Measurements from ENCODE around the gene ANO6. TPM values are rescaled to one million over a fixed set of nuclear protein-coding genes. Genes with fewer than 3 reads are reported as not detected.

Gene ANO6
- total RNA-seq, 2 experiments from 2014 or later, result 23.1 to 24.4 TPM

DNA sequence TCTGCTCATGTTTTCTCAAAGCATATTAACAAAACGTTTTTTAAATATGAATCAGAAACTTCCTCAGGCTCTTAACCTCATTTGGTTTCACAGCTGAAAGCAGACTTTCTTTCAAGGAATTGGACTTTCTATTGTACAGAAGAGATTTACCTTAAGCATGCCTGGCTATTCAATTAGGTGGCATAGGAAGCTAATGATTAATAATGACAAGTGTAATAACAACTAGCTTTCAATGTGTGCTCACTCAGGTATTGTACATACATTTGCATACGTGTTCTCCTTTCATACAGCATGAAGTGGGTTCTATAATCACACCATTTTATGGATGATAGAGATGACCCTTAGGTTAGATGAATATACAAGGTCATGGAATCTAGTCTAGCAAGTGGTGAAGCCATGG is 115.7 kb downstream of the ANO6 start:
- Mint-ChIP-seq H3K4me3 (no peak overlapping the region), H3K9me3 (peaks cover 1% of the 10 kb centered on the region), H3K27me3 (no peaks in the 10 kb centered on the region), H3K36me3 (peaks cover 14% of the 10 kb centered on the region), H3K4me1 (peaks cover 6% of the 10 kb centered on the region), H3K27ac (no peak overlapping the region)
- no peak for DNase-seq
- no peak for ATAC-seq (ENCODE audit: low read depth)
- POLR2A ChIA-PET, result no interaction called here

DNA sequence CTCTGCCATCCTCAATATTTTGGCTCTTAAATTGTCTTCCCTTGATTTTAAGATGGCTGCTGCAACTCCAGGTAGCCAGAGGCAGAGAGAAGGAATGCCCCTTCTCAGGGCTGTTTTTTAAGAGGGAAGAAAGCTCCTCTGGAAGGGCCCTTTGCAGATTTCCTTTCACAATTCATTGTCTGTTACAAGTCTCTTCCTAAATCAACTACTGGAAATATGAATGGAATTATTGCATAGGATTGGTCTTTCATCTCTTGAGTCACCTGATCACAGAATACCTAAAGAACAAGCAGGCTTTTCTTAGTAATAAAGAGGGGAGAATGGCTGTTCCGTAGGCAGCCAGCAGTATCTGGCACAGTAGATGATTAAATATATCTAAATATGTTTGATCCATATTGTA is 118.5 kb downstream of the ANO6 start:
- Mint-ChIP-seq H3K4me3 (no peak overlapping the region), H3K36me3 (peaks cover 15% of the 10 kb centered on the region), H3K27me3 (no peaks in the 10 kb centered on the region), H3K9me3 (peaks cover 1% of the 10 kb centered on the region), H3K4me1 (no peaks in the 10 kb centered on the region), H3K27ac (no peak overlapping the region)
- DNase-seq (no peak), ATAC-seq (ENCODE audit: low read depth) (no peak)
- POLR2A ChIA-PET, result no interaction called here

GRCh38 chr12:45336331-45336730 is 120.4 kb downstream of the ANO6 start:
- H3K9me3 Mint-ChIP-seq, result peaks cover 1% of the 10 kb centered on the region
- POLR2A ChIA-PET, result no interaction called here
- H3K27me3 Mint-ChIP-seq, result no peaks in the 10 kb centered on the region

GRCh38 chr12:45336762-45337596 is 121.1 kb downstream of the ANO6 start:
- POLR2A ChIA-PET, result no interaction called here
- no peak for DNase-seq
- no peak overlapping the region for H3K4me3 Mint-ChIP-seq

More at GRCh38 chr12:45336331-45336730, 120.4 kb downstream of the ANO6 start:
- DNase-seq, result no peak
- no peak for ATAC-seq (ENCODE audit: low read depth)
- H3K4me1 Mint-ChIP-seq, result no peaks in the 10 kb centered on the region
- H3K4me3 Mint-ChIP-seq, result no peak overlapping the region
- no peak overlapping the region for H3K27ac Mint-ChIP-seq
- peaks cover 16% of the 10 kb centered on the region for H3K36me3 Mint-ChIP-seq

DNA sequence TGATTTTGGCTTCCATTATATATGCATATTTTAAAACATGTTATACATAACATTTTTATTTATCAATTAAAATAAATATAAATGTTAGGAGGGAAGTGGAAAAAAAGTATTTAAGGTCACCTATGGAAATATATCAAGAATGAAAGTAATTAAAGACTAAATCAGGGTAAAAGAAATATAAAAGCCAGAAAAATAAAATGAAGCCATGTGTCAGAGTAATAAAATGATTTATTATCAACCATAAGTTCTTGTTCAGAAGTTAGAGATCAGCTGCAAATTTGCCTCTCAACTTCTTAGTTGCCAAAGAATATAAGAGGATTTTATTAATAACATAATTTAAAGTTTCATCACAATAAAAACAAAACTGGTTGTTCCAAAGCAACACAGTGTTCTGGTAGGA is 121.9 kb downstream of the ANO6 start:
- no peak for DNase-seq
- Mint-ChIP-seq H3K27ac (no peak overlapping the region), H3K27me3 (no peaks in the 10 kb centered on the region), H3K4me1 (no peaks in the 10 kb centered on the region), H3K9me3 (peaks cover 1% of the 10 kb centered on the region), H3K4me3 (no peak overlapping the region), H3K36me3 (peaks cover 9% of the 10 kb centered on the region)
- POLR2A ChIA-PET, result no interaction called here
- no peak for ATAC-seq (ENCODE audit: low read depth)

More at GRCh38 chr12:45336762-45337596, 121.1 kb downstream of the ANO6 start:
- peaks cover 1% of the 10 kb centered on the region for H3K9me3 Mint-ChIP-seq
- H3K4me1 Mint-ChIP-seq, result no peaks in the 10 kb centered on the region
- no peak overlapping the region for H3K27ac Mint-ChIP-seq
- no peak for ATAC-seq (ENCODE audit: low read depth)
- no peaks in the 10 kb centered on the region for H3K27me3 Mint-ChIP-seq
- H3K36me3 Mint-ChIP-seq, result peaks cover 16% of the 10 kb centered on the region

DNA sequence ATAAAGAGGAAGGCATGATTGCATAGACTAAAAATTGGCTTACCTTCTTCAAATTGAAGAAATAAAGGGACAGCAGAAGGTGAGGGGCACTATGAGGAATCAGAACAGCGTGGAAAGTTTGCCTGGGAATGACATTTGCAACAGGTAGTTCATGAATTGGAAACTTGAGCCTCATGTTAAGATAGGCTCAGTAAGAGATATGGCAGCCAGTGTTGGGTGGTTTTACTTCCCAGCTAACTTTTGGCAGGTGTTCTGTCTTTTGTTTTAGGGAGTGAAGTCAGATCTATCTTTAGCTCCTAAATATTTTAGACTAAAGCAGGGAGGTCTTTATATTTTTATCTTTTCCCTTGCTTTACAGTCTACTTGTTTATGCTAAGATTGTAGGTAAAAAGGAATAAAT is 122.4 kb downstream of the ANO6 start:
- no peak overlapping the region for H3K27ac Mint-ChIP-seq
- ATAC-seq (ENCODE audit: low read depth), result no peak

DNA sequence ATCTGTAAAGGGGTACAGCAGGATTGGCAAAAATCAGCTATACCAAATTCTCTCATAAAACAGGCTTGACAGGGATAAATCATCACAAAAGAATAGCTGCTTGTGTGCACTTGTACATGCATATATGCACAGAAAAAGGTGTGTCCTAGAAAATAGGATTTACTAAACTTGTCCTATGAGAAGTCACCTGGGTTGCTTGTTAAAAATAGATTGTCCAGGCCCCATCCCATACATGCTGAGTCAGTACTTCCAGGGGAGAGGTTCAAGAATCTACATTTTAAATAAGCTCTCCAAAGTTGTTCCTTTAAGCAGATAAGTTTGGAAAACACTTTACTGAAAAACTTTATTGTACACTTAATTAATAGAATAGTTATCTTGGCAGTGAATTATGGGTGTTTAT is 123.1 kb downstream of the ANO6 start:
- DNase-seq (no peak), ATAC-seq (ENCODE audit: low read depth) (no peak)
- peaks cover 1% of the 10 kb centered on the region for H3K9me3 Mint-ChIP-seq
- POLR2A ChIA-PET, result no interaction called here
- no peaks in the 10 kb centered on the region for H3K27me3 Mint-ChIP-seq
- peaks cover 13% of the 10 kb centered on the region for H3K36me3 Mint-ChIP-seq
- no peak overlapping the region for H3K27ac Mint-ChIP-seq
- H3K4me3 Mint-ChIP-seq, result no peak overlapping the region
- no peaks in the 10 kb centered on the region for H3K4me1 Mint-ChIP-seq

More for the DNA sequence above, 122.4 kb downstream of the ANO6 start:
- peaks cover 11% of the 10 kb centered on the region for H3K36me3 Mint-ChIP-seq
- H3K27me3 Mint-ChIP-seq, result no peaks in the 10 kb centered on the region
- no peak overlapping the region for H3K4me3 Mint-ChIP-seq
- no peaks in the 10 kb centered on the region for H3K4me1 Mint-ChIP-seq
- H3K9me3 Mint-ChIP-seq, result peaks cover 1% of the 10 kb centered on the region
- no peak for DNase-seq
- POLR2A ChIA-PET, result no interaction called here

- H3K4me3 Mint-ChIP-seq, result no peak overlapping the region
- no peaks in the 10 kb centered on the region for H3K4me1 Mint-ChIP-seq
- DNase-seq, result no peak
- peaks cover 18% of the 10 kb centered on the region for H3K36me3 Mint-ChIP-seq
- H3K27ac Mint-ChIP-seq, result no peak overlapping the region
- ATAC-seq (ENCODE audit: low read depth), result no peak
- H3K27me3 Mint-ChIP-seq, result no peaks in the 10 kb centered on the region
- H3K9me3 Mint-ChIP-seq, result no peaks in the 10 kb centered on the region
- POLR2A ChIA-PET, result no interaction called here
These were observed 126.3 kb downstream of the ANO6 start for GRCh38 chr12:45342171-45342570.

DNA sequence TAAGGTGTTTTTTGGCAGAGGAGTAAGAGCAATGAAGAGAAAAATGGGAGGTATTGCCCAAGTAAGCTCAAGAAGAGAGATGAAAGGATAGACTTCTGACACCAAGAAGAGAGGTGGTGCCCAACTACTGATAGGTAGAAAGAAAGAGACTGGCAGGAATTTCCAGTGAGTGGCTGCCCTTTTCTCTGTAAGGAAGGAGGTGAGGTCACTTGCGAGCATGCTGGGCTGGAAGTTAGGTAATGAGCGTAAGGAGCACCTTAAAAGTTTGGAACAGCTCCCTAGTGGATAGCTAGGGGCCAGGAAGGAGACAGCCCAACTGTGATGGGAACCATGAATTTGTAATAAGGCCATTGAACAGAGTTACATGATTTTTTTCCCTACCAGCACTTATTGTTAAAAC is 127.0 kb downstream of the ANO6 start:
- ATAC-seq (ENCODE audit: low read depth) (no peak), DNase-seq (no peak)
- POLR2A ChIA-PET, result no interaction called here
- Mint-ChIP-seq H3K27me3 (no peaks in the 10 kb centered on the region), H3K4me1 (no peaks in the 10 kb centered on the region), H3K27ac (no peak overlapping the region), H3K36me3 (peaks cover 18% of the 10 kb centered on the region), H3K4me3 (no peak overlapping the region), H3K9me3 (no peaks in the 10 kb centered on the region)

DNA sequence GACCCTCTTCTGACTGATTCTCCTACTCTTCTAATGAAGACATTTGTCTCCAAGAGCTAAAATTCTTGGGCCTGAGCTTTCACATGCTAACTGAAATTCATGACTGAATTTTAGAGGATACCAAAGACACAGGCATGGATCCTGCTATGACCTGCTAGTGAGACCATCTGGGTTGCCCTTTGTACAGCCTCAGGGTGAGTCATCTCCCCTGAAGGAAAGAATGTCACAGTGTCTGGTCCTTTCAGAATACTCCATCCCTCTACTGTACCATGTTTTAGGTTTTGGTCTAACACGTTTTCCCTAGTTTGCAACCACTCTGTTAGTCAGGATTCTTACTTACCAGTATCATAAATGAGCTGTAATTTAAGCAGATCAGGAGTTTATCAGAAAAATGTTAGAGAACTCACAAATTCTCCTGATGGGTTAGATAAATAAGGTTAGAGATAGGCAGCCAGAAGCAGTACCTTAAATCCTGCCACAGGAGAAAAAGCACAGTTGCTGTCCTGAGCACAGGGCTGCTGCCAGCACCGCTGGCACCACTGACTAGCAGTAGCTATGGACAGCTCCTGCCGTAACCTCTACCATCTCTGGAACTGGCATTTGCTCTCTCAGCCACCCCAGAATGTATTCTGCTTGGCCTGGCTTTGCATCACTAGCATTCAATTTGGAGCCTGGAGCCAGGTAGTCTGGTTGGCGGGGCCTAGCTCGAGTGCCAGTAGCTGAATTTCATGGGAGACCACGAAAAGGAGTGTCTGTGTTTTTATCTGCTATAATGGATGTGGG is 127.6 kb downstream of the ANO6 start:
- ATAC-seq (ENCODE audit: low read depth) (no peak), DNase-seq (no peak)
- Mint-ChIP-seq H3K27ac (no peak overlapping the region), H3K4me1 (no peaks in the 10 kb centered on the region), H3K36me3 (peaks cover 24% of the 10 kb centered on the region), H3K27me3 (no peaks in the 10 kb centered on the region), H3K9me3 (no peaks in the 10 kb centered on the region), H3K4me3 (no peak overlapping the region)
- POLR2A ChIA-PET, result no interaction called here

GRCh38 chr12:45348311-45348710 is 132.4 kb downstream of the ANO6 start:
- ATAC-seq (ENCODE audit: low read depth), result no peak
- Mint-ChIP-seq H3K9me3 (peaks cover 5% of the 10 kb centered on the region), H3K4me3 (no peak overlapping the region), H3K4me1 (peaks cover 2% of the 10 kb centered on the region), H3K27ac (no peak overlapping the region), H3K27me3 (no peaks in the 10 kb centered on the region), H3K36me3 (peaks cover 52% of the 10 kb centered on the region)
- DNase-seq, result no peak
- POLR2A ChIA-PET, result no interaction called here

DNA sequence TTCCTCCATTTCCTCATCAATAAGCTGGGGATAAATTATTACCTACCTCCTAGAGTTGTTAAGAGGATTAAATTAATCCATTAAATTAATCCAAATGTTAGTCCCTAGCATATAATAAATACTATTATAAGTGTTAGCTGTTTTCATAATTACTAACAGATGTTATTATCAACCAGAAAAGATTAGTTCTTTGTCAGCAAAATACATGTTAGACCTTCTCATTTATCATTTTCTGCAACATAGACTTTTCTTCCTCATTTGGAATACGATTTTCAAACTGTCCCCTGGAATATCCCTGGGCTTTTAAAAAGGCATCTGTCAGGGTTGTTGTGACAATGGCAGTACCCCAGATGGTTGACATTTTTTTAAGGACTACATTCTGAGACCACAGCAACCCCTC is 133.1 kb downstream of the ANO6 start:
- ATAC-seq (ENCODE audit: low read depth) (no peak), DNase-seq (no peak)
- Mint-ChIP-seq H3K27ac (no peak overlapping the region), H3K27me3 (no peaks in the 10 kb centered on the region), H3K9me3 (peaks cover 5% of the 10 kb centered on the region), H3K4me1 (peaks cover 5% of the 10 kb centered on the region), H3K4me3 (no peak overlapping the region), H3K36me3 (peaks cover 53% of the 10 kb centered on the region)
- POLR2A ChIA-PET, result no interaction called here

DNA sequence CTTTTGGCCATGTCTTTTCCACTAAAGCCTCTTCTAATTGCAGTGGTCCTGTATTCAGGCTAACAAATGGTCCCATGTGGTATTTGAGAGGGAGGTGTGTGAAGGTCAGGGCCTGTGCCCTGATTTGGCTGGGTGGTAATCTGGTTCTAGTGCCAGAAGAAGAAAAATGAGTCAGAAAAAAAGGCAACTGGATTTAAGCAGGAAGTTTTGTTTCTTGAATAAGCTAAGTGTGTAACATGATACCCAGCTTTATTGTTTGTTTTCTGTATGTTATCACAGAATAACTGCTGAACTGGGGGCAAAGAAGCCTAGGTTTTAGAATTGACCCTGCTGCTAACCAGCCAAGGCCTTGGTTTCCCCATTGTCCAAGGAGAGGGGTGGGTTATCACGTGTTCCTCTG is 134.0 kb downstream of the ANO6 start:
- peaks cover 8% of the 10 kb centered on the region for H3K4me1 Mint-ChIP-seq
- POLR2A ChIA-PET, result no interaction called here
- peaks cover 5% of the 10 kb centered on the region for H3K9me3 Mint-ChIP-seq
- H3K27ac Mint-ChIP-seq, result no peak overlapping the region
- ATAC-seq (ENCODE audit: low read depth) (no peak), DNase-seq (no peak)
- peaks cover 51% of the 10 kb centered on the region for H3K36me3 Mint-ChIP-seq
- no peak overlapping the region for H3K4me3 Mint-ChIP-seq
- H3K27me3 Mint-ChIP-seq, result no peaks in the 10 kb centered on the region

- peaks cover 49% of the 10 kb centered on the region for H3K36me3 Mint-ChIP-seq
- POLR2A ChIA-PET, result no interaction called here
- no peaks in the 10 kb centered on the region for H3K27me3 Mint-ChIP-seq
These were observed 135.0 kb downstream of the ANO6 start for GRCh38 chr12:45350861-45351260.

More at GRCh38 chr12:45350861-45351260, 135.0 kb downstream of the ANO6 start:
- Mint-ChIP-seq H3K4me3 (no peak overlapping the region), H3K27ac (no peak overlapping the region), H3K4me1 (peaks cover 8% of the 10 kb centered on the region), H3K9me3 (peaks cover 5% of the 10 kb centered on the region)
- no peak for ATAC-seq (ENCODE audit: low read depth)
- no peak for DNase-seq
